ENCODE data around the gene TULP4.
"Not testable (repeated sequence)": the region's sequence is repeated elsewhere in the genome, so short reads cannot be mapped to it uniquely, and the experiment has no call there.

The TULP4 gene

DNA sequence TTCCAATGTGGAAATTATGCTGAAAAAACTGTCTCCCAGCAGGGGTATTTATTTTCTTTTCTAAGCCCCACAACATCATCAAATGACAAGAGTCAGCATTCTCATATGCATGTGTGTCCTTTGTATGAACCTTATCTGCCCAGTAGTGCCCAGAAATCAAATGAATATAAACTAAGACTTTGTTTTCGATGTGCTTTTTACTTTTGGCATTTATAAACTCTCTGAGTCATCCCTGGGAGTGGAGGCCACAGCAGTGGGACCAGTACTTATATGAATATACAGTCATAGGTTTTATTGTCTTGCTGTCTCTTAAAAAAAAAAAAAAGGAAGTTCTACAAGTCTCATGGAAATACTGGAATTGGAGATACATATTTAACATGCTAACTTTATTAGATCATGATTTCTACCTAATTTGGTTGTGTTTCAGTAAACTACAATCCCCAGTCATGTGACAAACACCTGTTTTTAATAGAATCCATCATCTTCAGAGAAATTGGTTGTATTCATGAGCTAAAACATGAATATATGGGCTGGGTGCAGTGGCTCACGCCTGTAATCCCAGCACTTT, 148.4 kb downstream of the TULP4 start:
- TF ChIP-seq, protein P1, sequence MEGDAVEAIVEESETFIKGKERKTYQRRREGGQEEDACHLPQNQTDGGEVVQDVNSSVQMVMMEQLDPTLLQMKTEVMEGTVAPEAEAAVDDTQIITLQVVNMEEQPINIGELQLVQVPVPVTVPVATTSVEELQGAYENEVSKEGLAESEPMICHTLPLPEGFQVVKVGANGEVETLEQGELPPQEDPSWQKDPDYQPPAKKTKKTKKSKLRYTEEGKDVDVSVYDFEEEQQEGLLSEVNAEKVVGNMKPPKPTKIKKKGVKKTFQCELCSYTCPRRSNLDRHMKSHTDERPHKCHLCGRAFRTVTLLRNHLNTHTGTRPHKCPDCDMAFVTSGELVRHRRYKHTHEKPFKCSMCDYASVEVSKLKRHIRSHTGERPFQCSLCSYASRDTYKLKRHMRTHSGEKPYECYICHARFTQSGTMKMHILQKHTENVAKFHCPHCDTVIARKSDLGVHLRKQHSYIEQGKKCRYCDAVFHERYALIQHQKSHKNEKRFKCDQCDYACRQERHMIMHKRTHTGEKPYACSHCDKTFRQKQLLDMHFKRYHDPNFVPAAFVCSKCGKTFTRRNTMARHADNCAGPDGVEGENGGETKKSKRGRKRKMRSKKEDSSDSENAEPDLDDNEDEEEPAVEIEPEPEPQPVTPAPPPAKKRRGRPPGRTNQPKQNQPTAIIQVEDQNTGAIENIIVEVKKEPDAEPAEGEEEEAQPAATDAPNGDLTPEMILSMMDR (IDR thresholded peaks at IDR 0.05; ENCODE audit: control insufficient read depth, insufficient read depth, low read depth, low read length, missing control alignments), result no peak

DNA sequence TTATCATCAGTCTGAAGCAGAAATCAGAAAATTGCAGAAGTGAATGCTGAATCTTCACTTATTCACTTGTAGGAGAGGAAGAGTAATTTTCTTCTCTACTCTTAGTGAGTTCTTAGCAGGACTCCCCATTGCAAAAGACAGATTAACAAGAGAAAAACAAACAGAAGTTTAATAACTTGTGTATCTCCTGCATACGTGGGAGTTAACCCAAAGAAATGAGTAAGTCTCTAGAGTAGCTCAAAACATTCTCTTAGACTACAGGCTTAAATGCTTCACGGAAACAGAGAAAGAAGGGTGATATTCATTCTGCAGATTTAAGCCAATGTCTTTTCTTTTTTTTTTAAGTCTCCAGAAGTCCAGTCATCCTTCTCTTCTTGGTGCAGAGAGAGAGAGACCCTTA, 149.7 kb downstream of the TULP4 start:
- H3K4me3 ChIP-seq (ENCODE audit: control insufficient read depth, low read depth, low read length), result no peak overlapping the region
- DNase-seq (ENCODE audit: low read depth), result no peak
- TF ChIP-seq, protein P1 (IDR thresholded peaks at IDR 0.05; ENCODE audit: control insufficient read depth, insufficient read depth, low read depth, low read length, missing control alignments), result no peak

More for the DNA sequence above, 148.4 kb downstream of the TULP4 start:
- DNase-seq (ENCODE audit: low read depth), result peak; percentile 62
- no peak overlapping the region for H3K4me3 ChIP-seq (ENCODE audit: control insufficient read depth, low read depth, low read length)

DNA sequence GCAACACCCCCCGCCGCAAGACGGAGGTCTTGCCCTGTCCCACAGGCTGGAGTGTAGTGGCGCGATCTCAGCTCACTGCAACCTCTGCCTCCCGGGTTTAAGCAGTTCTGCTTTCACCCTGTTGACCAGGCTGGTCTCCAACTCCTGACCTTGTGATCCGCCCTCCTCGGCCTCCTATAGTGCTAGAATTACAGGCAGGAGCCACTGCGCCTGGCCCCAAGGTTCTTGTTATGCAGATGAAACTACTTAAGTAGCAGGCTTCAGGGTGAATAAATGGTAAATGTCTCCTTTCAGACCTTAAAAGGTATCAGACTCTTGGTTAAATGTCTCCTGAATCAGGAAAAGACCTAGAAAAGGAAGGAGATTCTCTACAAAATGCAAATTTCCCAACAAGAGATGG, 152.2 kb downstream of the TULP4 start:
- no peak for DNase-seq (ENCODE audit: low read depth)

DNA sequence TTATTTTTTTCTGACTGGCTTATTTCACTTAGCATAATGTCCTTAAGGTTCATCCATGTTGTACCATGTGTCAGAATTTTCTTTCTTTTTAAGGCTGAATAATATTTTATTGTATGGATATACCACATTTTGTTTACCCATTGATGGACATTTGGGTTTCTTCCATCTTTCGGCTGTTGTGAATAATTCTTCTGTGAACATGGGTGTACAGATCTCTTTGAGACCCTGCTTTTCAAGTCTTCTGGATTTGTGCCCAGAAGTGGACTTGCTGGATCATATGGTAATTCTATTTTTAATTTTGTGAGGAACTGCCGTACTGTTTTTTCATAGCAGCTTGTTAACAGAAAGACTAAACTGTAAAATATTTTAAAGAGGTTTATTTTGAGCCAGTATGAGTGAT, 153.0 kb downstream of the TULP4 start:
- DNase-seq (ENCODE audit: low read depth), result no peak
- H3K4me3 ChIP-seq (ENCODE audit: control insufficient read depth, low read depth, low read length), result no peak overlapping the region
- TF ChIP-seq, protein P1 (IDR thresholded peaks at IDR 0.05; ENCODE audit: control insufficient read depth, insufficient read depth, low read depth, low read length, missing control alignments), result no peak

More for the DNA sequence above, 152.2 kb downstream of the TULP4 start:
- H3K4me3 ChIP-seq (ENCODE audit: control insufficient read depth, low read depth, low read length), result no peak overlapping the region
- TF ChIP-seq, protein P1 (IDR thresholded peaks at IDR 0.05; ENCODE audit: control insufficient read depth, insufficient read depth, low read depth, low read length, missing control alignments), result no peak

DNA sequence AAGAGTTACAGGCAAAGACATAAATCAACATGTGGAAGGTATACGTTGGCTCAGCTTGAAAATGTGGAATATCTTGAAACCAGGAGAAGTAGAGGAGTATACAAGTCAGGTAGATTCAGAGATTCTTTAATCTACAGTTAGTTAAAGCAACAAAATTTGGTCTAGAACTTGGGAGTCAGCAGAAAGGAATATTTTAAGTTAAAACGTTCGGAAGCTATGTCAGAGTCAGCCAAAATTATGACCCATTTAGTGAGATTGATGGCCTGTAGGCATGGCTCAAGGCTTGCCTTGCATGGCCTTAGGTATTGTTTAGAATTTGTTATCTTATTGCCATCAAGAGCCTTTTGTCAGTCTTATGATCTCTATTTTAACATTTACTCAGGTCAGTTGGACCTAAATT, 153.5 kb downstream of the TULP4 start:
- TF ChIP-seq, protein P1 (IDR thresholded peaks at IDR 0.05; ENCODE audit: control insufficient read depth, insufficient read depth, low read depth, low read length, missing control alignments), result no peak
- no peak overlapping the region for H3K4me3 ChIP-seq (ENCODE audit: control insufficient read depth, low read depth, low read length)
- no peak for DNase-seq (ENCODE audit: low read depth)

DNA sequence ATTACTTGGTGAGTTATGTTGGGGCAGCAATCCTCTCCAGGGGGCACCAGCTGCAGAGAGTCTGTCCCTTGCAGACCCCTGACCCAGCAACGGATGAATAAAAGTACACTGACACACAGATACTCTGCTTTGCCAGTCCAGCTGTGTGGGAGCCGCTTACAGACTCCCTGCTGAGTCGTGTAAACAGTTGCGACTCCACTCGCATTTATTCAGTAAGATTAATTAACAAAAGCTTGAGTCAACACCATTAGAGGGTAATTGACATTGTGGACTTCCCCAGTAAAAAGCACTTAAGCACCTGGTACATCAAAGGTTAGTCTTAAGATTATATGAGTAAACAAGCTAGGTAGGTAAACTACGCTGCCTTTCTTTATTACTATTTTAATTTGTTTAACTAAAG, 155.7 kb downstream of the TULP4 start:
- TF ChIP-seq, protein P1 (IDR thresholded peaks at IDR 0.05; ENCODE audit: control insufficient read depth, insufficient read depth, low read depth, low read length, missing control alignments), result no peak
- no peak overlapping the region for H3K4me3 ChIP-seq (ENCODE audit: control insufficient read depth, low read depth, low read length)
- no peak for DNase-seq (ENCODE audit: low read depth)

DNA sequence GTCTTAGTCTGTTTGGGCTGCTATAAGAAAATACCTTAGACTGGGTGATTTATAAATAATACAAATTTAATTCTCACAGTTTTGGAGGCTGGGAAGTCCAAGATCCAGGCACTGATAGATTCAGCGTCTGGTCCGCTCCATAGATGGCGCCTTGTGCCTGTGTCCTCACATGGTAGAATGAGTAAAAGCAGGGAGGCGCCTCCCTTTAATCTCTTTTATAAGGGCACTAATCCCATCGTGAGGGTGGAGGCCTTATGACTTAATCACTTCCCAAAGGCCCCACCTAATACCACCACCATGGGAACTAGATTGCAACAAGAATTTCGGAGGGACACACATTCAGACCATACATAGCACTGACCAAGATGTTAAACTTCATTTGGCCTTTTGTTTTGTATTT, 156.4 kb downstream of the TULP4 start:
- no peak for DNase-seq (ENCODE audit: low read depth)
- TF ChIP-seq, protein P1 (IDR thresholded peaks at IDR 0.05; ENCODE audit: control insufficient read depth, insufficient read depth, low read depth, low read length, missing control alignments), result peak; percentile 17
- no peak overlapping the region for H3K4me3 ChIP-seq (ENCODE audit: control insufficient read depth, low read depth, low read length)

DNA sequence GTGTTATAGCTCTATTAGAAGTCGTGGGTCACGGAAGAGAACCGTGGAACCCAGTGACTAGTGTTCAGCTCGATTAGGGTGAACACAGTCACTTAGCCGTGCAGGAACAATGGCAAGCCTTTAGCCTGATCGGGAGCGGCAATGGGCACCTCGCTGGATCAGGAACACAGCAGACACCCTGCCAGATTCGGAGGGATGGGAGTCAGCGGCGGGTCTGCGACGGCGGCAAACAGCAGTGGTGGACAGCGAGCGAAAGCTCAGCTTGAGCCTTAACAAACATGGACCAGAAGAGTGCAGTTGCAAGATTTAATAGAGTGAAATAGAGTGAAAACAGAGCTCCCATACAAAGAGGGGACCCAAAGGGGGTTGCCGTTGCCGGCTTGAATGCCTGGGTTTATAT, 157.8 kb downstream of the TULP4 start:
- H3K4me3 ChIP-seq (ENCODE audit: control insufficient read depth, low read depth, low read length); DNase-seq (ENCODE audit: low read depth): not testable (repeated sequence)
